Endothelial cell of umbilical vein (primary cell): ENCODE results near the gene APBB2. TPM values are rescaled to one million over a fixed set of nuclear protein-coding genes. Genes with fewer than 3 reads are reported as not detected.
A peak's percentile ranks its signal among the peaks of the same experiment; 100 is the strongest.

Experiments
- BruUV-seq: library from RNA; stranded (reverse); fragments of 400-500 nt; replicated peaks from 2 replicates; lab custom pipeline; 2021; lab: Mats Ljungman, UMichigan
- CTCF ChIA-PET: fragments of 300-600, 350-600 bp; sonication (Branson Sonifier 250); formaldehyde crosslinking; loops from one replicate; lab custom pipeline; 2021; ENCODE audit warnings: antibody characterized with exemption, inconsistent platforms; lab: Charles Lee
- POLR2A ChIA-PET: fragments of 300-600, 350-600 bp; sonication (Branson Sonifier 250); formaldehyde crosslinking; loops from one replicate; lab custom pipeline; 2021; ENCODE audit warnings: antibody characterized with exemption, inconsistent platforms; lab: Charles Lee
- DNase-seq: peaks from one replicate; pipeline ENCODE4 v3.0.0-alpha.2; 2011; ENCODE audit warnings: low read depth, low spot score
- FAIRE-seq: peaks from 2 replicates; lab custom pipeline; 2011; peaks lifted over from hg19 to GRCh38; lab: Jason Lieb, UNC
- H2AFZ ChIP-seq: 2 replicates; pipeline ENCODE4 v1.6.0; 2012; ENCODE audit warnings: low read depth, low read length, control low read depth, inconsistent platforms
- H3K27ac ChIP-seq: 2 replicates; pipeline ENCODE4 v1.5.1; 2011; ENCODE audit warnings: low read depth, mild to moderate bottlenecking, control low read depth, low read length, moderate library complexity; ENCODE audit not compliant: insufficient read depth
- H3K27me3 ChIP-seq, 2 experiments: 2 replicates each; pipeline versions ENCODE4 v1.6.0 to v1.6.1; 2011; ENCODE audit warnings: low read length in 2 of 2, mixed read lengths in 1 of 2; ENCODE audit not compliant: control insufficient read depth in 2 of 2, insufficient read depth in 2 of 2
- H3K36me3 ChIP-seq, 2 experiments: 2 replicates in 1 of 2; 3 replicates in 1 of 2; pipeline ENCODE4 v1.5.1; 2011; ENCODE audit warnings: low read length in 2 of 2, mild to moderate bottlenecking in 1 of 2, moderate library complexity in 1 of 2; ENCODE audit not compliant: control insufficient read depth in 2 of 2, insufficient read depth in 2 of 2; ENCODE audit errors: extremely low read depth in 1 of 2
- H3K4me1 ChIP-seq: 3 replicates; pipeline ENCODE4 v1.5.1; 2011; ENCODE audit warnings: mild to moderate bottlenecking, low read length; ENCODE audit not compliant: control insufficient read depth, insufficient read depth; ENCODE audit errors: extremely low read depth
- H3K4me2 ChIP-seq: 2 replicates; pipeline ENCODE4 v1.6.1; 2011; ENCODE audit warnings: low read length, control low read depth, mixed read lengths; ENCODE audit not compliant: insufficient read depth
- H3K4me3 ChIP-seq, 3 experiments: fragments of 200-600 bp in 1 of 3; sonication (generic), shearing (Covaris generic) in 1 of 3; replicated peaks in 1 of 3; 2 replicates each; pipeline ENCODE4 v1.5.1; 2011 to 2016; ENCODE audit warnings: control low read depth in 3 of 3, low read length in 3 of 3, mild to moderate bottlenecking in 2 of 3, inconsistent platforms in 1 of 3, low read depth in 1 of 3, moderate library complexity in 1 of 3; ENCODE audit not compliant: insufficient read depth in 1 of 3
- H3K79me2 ChIP-seq: 2 replicates; pipeline ENCODE4 v1.6.0; 2012; ENCODE audit warnings: low read length, inconsistent platforms; ENCODE audit not compliant: control insufficient read depth, insufficient read depth
- H3K9ac ChIP-seq: replicated peaks from 2 replicates; pipeline ENCODE3; 2011; ENCODE audit warnings: low read length, control low read depth; ENCODE audit not compliant: insufficient read depth; ENCODE audit errors: extremely low read depth
- H3K9me1 ChIP-seq: replicated peaks from 3 replicates; pipeline ENCODE4 v1.6.0; 2011; ENCODE audit warnings: mild to moderate bottlenecking, low read length; ENCODE audit not compliant: control insufficient read depth, insufficient read depth; ENCODE audit errors: extremely low read depth
- H3K9me3 ChIP-seq: replicated peaks from 2 replicates; pipeline ENCODE4 v1.5.1; 2012; ENCODE audit warnings: low read length, inconsistent platforms; ENCODE audit not compliant: control insufficient read depth, insufficient read depth
- H4K20me1 ChIP-seq: replicated peaks from 2 replicates; pipeline ENCODE3; 2011; ENCODE audit warnings: mild to moderate bottlenecking, low read length; ENCODE audit not compliant: control insufficient read depth, insufficient read depth; ENCODE audit errors: extremely low read depth
- CTCF ChIP-seq, 2 donors: IDR thresholded peaks; 1 replicate in 1 of 2; 2 replicates in 1 of 2; pipeline ENCODE4 v1.5.1; 2011; ENCODE audit warnings: low read length in 2 of 2, mild to moderate bottlenecking in 2 of 2, moderate library complexity in 2 of 2, control low read depth in 1 of 2, inconsistent platforms in 1 of 2, low read depth in 1 of 2; ENCODE audit not compliant: insufficient read depth in 1 of 2; ENCODE audit errors: extremely low read depth in 1 of 2
- EZH2 ChIP-seq: IDR thresholded peaks from 2 replicates; pipeline ENCODE4 v1.6.1; 2012; ENCODE audit warnings: borderline replicate concordance, low read depth, mild to moderate bottlenecking, moderate library complexity, low read length, inconsistent platforms; ENCODE audit not compliant: severe bottlenecking
- FOS ChIP-seq: IDR thresholded peaks from 2 replicates; pipeline ENCODE4 v1.6.1; 2011; ENCODE audit warnings: mild to moderate bottlenecking, low read length, moderate library complexity, borderline replicate concordance; ENCODE audit not compliant: insufficient read depth
- GATA2 ChIP-seq: IDR thresholded peaks from 2 replicates; pipeline ENCODE4 v1.7.0; 2011; ENCODE audit warnings: low read depth, mild to moderate bottlenecking, moderate library complexity, mixed read lengths, low read length; ENCODE audit not compliant: insufficient read length, insufficient read depth
- JUN ChIP-seq: IDR thresholded peaks from 2 replicates; pipeline ENCODE4 v1.6.1; 2011; ENCODE audit warnings: borderline replicate concordance, low read depth; ENCODE audit not compliant: insufficient read length, insufficient read depth
- MAX ChIP-seq: IDR thresholded peaks from 2 replicates; pipeline ENCODE4 v1.6.1; 2011; ENCODE audit not compliant: insufficient read depth, insufficient read length
- POLR2A ChIP-seq: IDR thresholded peaks from 2 replicates; pipeline ENCODE4 v1.6.1; 2012; ENCODE audit warnings: low read depth, mild to moderate bottlenecking, control low read depth, low read length
- POLR2AphosphoS5 ChIP-seq: IDR thresholded peaks from 2 replicates; pipeline ENCODE4 v1.6.1; 2012; ENCODE audit warnings: low read depth, mild to moderate bottlenecking, control low read depth, low read length, moderate library complexity; ENCODE audit not compliant: insufficient read depth
- dilution Hi-C: fragments of 300-500 bp; cut with MboI; formaldehyde crosslinking; loops from one replicate; pipeline ENCODE4 v1.15.0; 2019; ENCODE audit warnings: low sequenced_read_pairs; ENCODE audit not compliant: extremely low pct_ligation_motif_present
- intact Hi-C: fragments of 100-400 bp; cut with micrococcal nuclease; formaldehyde crosslinking; loops from one replicate; pipeline ENCODE4 v1.10.0; 2022
- polyA plus RNA-seq, 4 experiments: library from polyadenylated mRNA; depleted of rRNA in 3 of 4; stranded (reverse) in 3 of 4; unstranded in 1 of 4; fragments of >200 nt; gene quantifications; 2 replicates each; pipeline versions ENCODE4 v1.2.1 to v1.2.3, GENCODE V29; 2011 to 2012; ENCODE audit warnings: missing spikeins in 1 of 4
- total RNA-seq: library from RNA; stranded (reverse); gene quantifications from 2 replicates; pipeline ENCODE4 v1.2.3, GENCODE V29; 2021

The APBB2 gene
- total and polyA plus RNA-seq, 2 donors (not counting 3 experiments of a cell fraction or from before 2014, with no cell fraction given), result 79.8 to 124 TPM

GRCh38 chr4:40916880-40917279 is 297.5 kb downstream of the APBB2 start:
- Histone ChIP-seq H3K27ac (no peak overlapping the region), H3K9me1 (no peaks in the 10 kb centered on the region), H3K27me3 (no peaks in the 10 kb centered on the region), H3K79me2 (no peaks in the 10 kb centered on the region), H2AFZ (no peak overlapping the region), H3K9ac (no peak overlapping the region), H3K4me2 (no peak overlapping the region), H3K9me3 (no peaks in the 10 kb centered on the region), H4K20me1 (no peaks in the 10 kb centered on the region), H3K4me3 (no peak overlapping the region), H3K4me1 (no peaks in the 10 kb centered on the region), H3K36me3 (peaks cover 2% of the 10 kb centered on the region in 2 experiments)
- intact Hi-C loops, result loop anchor here (1.0 kb wide), 1 partner anchor 8 kb away; no protein-coding TSS in a partner anchor
- peak; percentile 18 for FAIRE-seq
- DNase-seq, result peak; percentile 42
- no peak for TF ChIP-seq POLR2A
- TF ChIP-seq GATA2, result no peak
- TF ChIP-seq POLR2AphosphoS5, result no peak
- TF ChIP-seq MAX, result no peak
- TF ChIP-seq EZH2, result no peak
- no peak for TF ChIP-seq FOS
- no peak for TF ChIP-seq JUN
- TF ChIP-seq CTCF (IDR thresholded peaks at IDR 0.05; ENCODE audit: extremely low read depth in 1 of 2, insufficient read depth in 1 of 2, low read depth in 1 of 2, low read length in 2 of 2), result peak; percentile 46 to 54
- no TSS peak for BruUV-seq
- ChIA-PET POLR2A (interaction anchor here (0.6 kb wide), 1 partner anchor 252 kb away, joined by 7 read pairs; no protein-coding TSS in a partner anchor), CTCF (interaction anchor here (1.0 to 1.7 kb wide), 4 partner anchors 8 to 287 kb away, joined by 3 to 8 read pairs (median 4); no protein-coding TSS in a partner anchor)
- dilution Hi-C loops, result no loop called here
